HCT116 (cell line): Measurements from ENCODE around the gene MORN4. TPM values are rescaled to one million over a fixed set of nuclear protein-coding genes. Genes with fewer than 3 reads are reported as not detected.
A peak's percentile ranks its signal among the peaks of the same experiment; 100 is the strongest.

Experiments
- ATAC-seq: fragments of 200-7000 bp; cut with Tn5 transposase; 2 replicates; pipeline ENCODE4 v1.9.1; 2020; ENCODE audit warnings: mild to moderate bottlenecking, moderate library complexity
- BruUV-seq: library from RNA; stranded (reverse); fragments of 400-500 nt; replicated peaks from 2 replicates; lab custom pipeline; 2021; lab: Mats Ljungman, UMichigan
- CTCF ChIA-PET: fragments of 300-600 bp; sonication (Branson Sonifier 250); formaldehyde crosslinking; loops from one replicate; lab custom pipeline; 2021; ENCODE audit warnings: antibody characterized with exemption; lab: Charles Lee
- POLR2A ChIA-PET: fragments of 300-600, 350-600 bp; sonication (Branson Sonifier 250); formaldehyde crosslinking; loops from one replicate; lab custom pipeline; 2021; ENCODE audit warnings: antibody characterized with exemption; lab: Charles Lee
- RAD21 ChIA-PET, 2 experiments: fragments of 300-600 bp; sonication (Branson Sonifier 250); formaldehyde crosslinking; loops; one replicate each; lab custom pipeline; 2023; ENCODE audit warnings: low total read pairs in 2 of 2; ENCODE audit not compliant: uncharacterized antibody in 2 of 2, unreplicated experiment in 2 of 2, low non-redundant PET in 1 of 2; lab: Charles Lee
- DNase-seq: peaks from one replicate; pipeline ENCODE4 v3.0.0-alpha.2; 2010; ENCODE audit warnings: low read depth, low spot score
- H2AFZ ChIP-seq: fragments of 200-600 bp; shearing (Covaris generic), sonication (generic); 2 replicates; pipeline ENCODE4 v1.6.1; 2017; ENCODE audit warnings: low read depth, mixed run types, mixed read lengths, antibody characterized with exemption, low read length; ENCODE audit not compliant: poor library complexity, severe bottlenecking
- H3K27ac ChIP-seq: 2 replicates; pipeline ENCODE4 v1.5.1; 2012; ENCODE audit warnings: low read depth, low read length
- H3K27me3 ChIP-seq: fragments of 200-600 bp; sonication (generic); 2 replicates; pipeline ENCODE4 v1.6.1; 2016; ENCODE audit warnings: mixed run types, low read length, mixed read lengths; ENCODE audit not compliant: insufficient read depth
- H3K36me3 ChIP-seq, 2 experiments: fragments of 200-500 bp in 1 of 2; fragments of 200-600 bp in 1 of 2; sonication (Bioruptor generic) in 1 of 2; sonication (generic) in 1 of 2; 2 replicates each; pipeline versions ENCODE4 v1.5.1 to v1.6.1; 2014 to 2016; ENCODE audit warnings: low read length in 2 of 2, inconsistent platforms in 1 of 2, mixed read lengths in 1 of 2, mixed run types in 1 of 2; ENCODE audit not compliant: insufficient read depth in 2 of 2, control insufficient read depth in 1 of 2
- H3K4me1 ChIP-seq, 2 experiments: fragments of 200-600 bp in 1 of 2; sonication (generic) in 1 of 2; 2 replicates each; pipeline versions ENCODE4 v1.5.1 to v1.6.1; 2012 to 2017; ENCODE audit warnings: low read length in 2 of 2, inconsistent platforms in 1 of 2, mild to moderate bottlenecking in 1 of 2, mixed read lengths in 1 of 2, mixed run types in 1 of 2, moderate library complexity in 1 of 2; ENCODE audit not compliant: insufficient read depth in 2 of 2, control insufficient read depth in 1 of 2
- H3K4me2 ChIP-seq: fragments of 200-600 bp; sonication (generic); 2 replicates; pipeline ENCODE4 v1.6.1; 2017; ENCODE audit warnings: mixed run types, low read length, mixed read lengths
- H3K4me3 ChIP-seq, 2 experiments: fragments of 200-600 bp in 1 of 2; sonication (generic) in 1 of 2; replicated peaks in 1 of 2; 2 replicates each; pipeline ENCODE4 v1.5.1; 2011 to 2016; ENCODE audit warnings: low read length in 2 of 2, control low read depth in 1 of 2, low read depth in 1 of 2, mild to moderate bottlenecking in 1 of 2, mixed read lengths in 1 of 2, mixed run types in 1 of 2
- H3K79me2 ChIP-seq: fragments of 200-600 bp; sonication (generic); 2 replicates; pipeline ENCODE4 v1.6.1; 2017; ENCODE audit warnings: mild to moderate bottlenecking, mixed run types, low read length, moderate library complexity, mixed read lengths; ENCODE audit not compliant: insufficient read depth
- H3K9ac ChIP-seq: fragments of 200-600 bp; sonication (generic); 2 replicates; pipeline ENCODE4 v1.6.1; 2016; ENCODE audit warnings: low read length, mixed read lengths
- H3K9me2 ChIP-seq: fragments of 200-600 bp; sonication (generic), shearing (Covaris generic); 2 replicates; pipeline ENCODE4 v1.6.1; 2017; ENCODE audit warnings: mixed run types, mild to moderate bottlenecking, moderate library complexity; ENCODE audit not compliant: insufficient read depth
- H3K9me3 ChIP-seq, 2 experiments: fragments of 200-500 bp in 1 of 2; fragments of 200-600 bp in 1 of 2; sonication (Bioruptor generic) in 1 of 2; sonication (generic) in 1 of 2; 2 replicates each; pipeline ENCODE4 v1.6.1; 2014 to 2017; ENCODE audit warnings: low read length in 2 of 2, mixed read lengths in 2 of 2, inconsistent platforms in 1 of 2, low read depth in 1 of 2, mild to moderate bottlenecking in 1 of 2, mixed run types in 1 of 2, moderate library complexity in 1 of 2; ENCODE audit not compliant: control insufficient read depth in 1 of 2, insufficient read depth in 1 of 2
- H4K20me1 ChIP-seq: fragments of 200-600 bp; sonication (generic), shearing (Covaris generic); 2 replicates; pipeline ENCODE4 v1.6.1; 2017; ENCODE audit warnings: mixed run types, mild to moderate bottlenecking, moderate library complexity; ENCODE audit not compliant: insufficient read depth
- CEBPB ChIP-seq: IDR thresholded peaks from 2 replicates; pipeline ENCODE4 v1.6.1; 2012; ENCODE audit warnings: low read depth
- EZH2phosphoT487 ChIP-seq: fragments of 200-600 bp; IDR thresholded peaks from 2 replicates; pipeline ENCODE4 v1.6.1; 2018; ENCODE audit warnings: antibody characterized with exemption, borderline replicate concordance
- FOSL1 ChIP-seq: IDR thresholded peaks from 2 replicates; pipeline ENCODE4 v1.6.1; 2012; ENCODE audit warnings: low read depth
- POLR2A ChIP-seq: IDR thresholded peaks from 2 replicates; pipeline ENCODE4 v1.7.0; 2011; ENCODE audit warnings: borderline replicate concordance; ENCODE audit not compliant: insufficient read depth, insufficient read length; ENCODE audit errors: extremely low read depth
- SIN3A ChIP-seq: IDR thresholded peaks from 2 replicates; pipeline ENCODE4 v1.6.1; 2012; ENCODE audit warnings: low read depth
- SP1 ChIP-seq: IDR thresholded peaks from 2 replicates; pipeline ENCODE4 v1.6.1; 2012; ENCODE audit warnings: low read depth
- SRF ChIP-seq: IDR thresholded peaks from 2 replicates; pipeline ENCODE4 v1.6.1; 2012; ENCODE audit warnings: low read depth
- TCF7L2 ChIP-seq: IDR thresholded peaks from 2 replicates; pipeline ENCODE4 v1.7.0; 2011; ENCODE audit warnings: borderline replicate concordance, inconsistent platforms; ENCODE audit not compliant: insufficient read depth, insufficient read length; ENCODE audit errors: extremely low read depth
- YY1 ChIP-seq: IDR thresholded peaks from 2 replicates; pipeline ENCODE4 v1.6.1; 2011; ENCODE audit warnings: low read length, low read depth, moderate library complexity, mild to moderate bottlenecking; ENCODE audit not compliant: insufficient replicate concordance; ENCODE audit errors: extremely low read depth
- ZNF274 ChIP-seq: fragments of 200-500 bp; sonication (Bioruptor generic); IDR thresholded peaks from 2 replicates; pipeline ENCODE4 v1.6.1; 2014; ENCODE audit warnings: mild to moderate bottlenecking, low read depth, low read length, inconsistent platforms
- intact Hi-C: fragments of 100-400 bp; cut with micrococcal nuclease; formaldehyde crosslinking; loops from 2 replicates; pipeline ENCODE4 v1.10.0; 2022
- total RNA-seq: library from RNA; stranded (reverse); gene quantifications from one replicate; pipeline ENCODE4 v1.2.1, GENCODE V29; 2021; ENCODE audit not compliant: unreplicated experiment
- TF ChIP-seq, protein P1 (sequence below): IDR thresholded peaks from 2 replicates; pipeline ENCODE4 v1.6.1; 2012; ENCODE audit warnings: low read depth
- TF ChIP-seq, protein P2 (sequence below): IDR thresholded peaks from 2 replicates; pipeline ENCODE4 v1.6.1; 2012

The MORN4 gene
- total RNA-seq, 1 experiment from 2014 or later: 8.0 TPM

DNA sequence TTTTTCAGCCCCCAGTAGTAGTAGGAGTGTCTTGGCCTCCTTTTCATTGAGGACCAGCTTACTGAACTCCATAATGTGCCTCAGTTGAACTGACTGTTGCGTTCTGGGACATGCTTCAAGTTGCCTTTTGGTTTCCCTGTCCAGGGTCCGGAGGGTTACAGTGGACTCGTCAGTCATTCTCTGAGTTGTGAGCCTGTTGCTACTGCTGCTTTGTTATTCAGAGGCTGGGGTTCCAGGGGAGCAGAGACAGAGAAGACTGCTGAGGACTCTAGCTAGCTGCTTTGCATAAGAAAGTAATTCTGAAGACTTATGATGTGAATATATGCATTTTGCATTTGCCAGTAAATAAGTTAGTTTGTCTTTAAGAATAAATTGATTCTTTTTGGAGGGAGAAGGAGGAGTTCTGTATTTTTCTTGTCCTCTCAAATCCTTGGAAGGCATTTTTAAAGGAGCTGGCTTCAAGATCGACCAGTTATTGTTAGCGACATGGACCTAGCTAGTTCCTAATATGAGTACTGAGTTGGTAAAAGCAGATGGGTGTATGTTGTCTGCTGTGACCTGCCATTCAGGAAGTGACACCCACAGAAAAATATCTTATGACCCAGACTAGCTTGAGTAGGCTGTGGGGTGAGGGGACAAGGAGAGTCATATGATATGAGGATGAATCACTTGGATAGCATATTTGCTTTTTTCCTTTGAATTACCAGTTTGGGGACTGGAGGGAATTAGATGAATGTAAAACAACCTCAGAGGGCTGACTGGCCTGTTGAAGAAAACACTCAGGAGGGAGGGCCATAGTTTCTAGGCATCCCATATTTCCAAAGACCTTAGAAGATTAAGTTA, 15.5 kb upstream of the MORN4 start (continued):
- TF ChIP-seq, protein P1, sequence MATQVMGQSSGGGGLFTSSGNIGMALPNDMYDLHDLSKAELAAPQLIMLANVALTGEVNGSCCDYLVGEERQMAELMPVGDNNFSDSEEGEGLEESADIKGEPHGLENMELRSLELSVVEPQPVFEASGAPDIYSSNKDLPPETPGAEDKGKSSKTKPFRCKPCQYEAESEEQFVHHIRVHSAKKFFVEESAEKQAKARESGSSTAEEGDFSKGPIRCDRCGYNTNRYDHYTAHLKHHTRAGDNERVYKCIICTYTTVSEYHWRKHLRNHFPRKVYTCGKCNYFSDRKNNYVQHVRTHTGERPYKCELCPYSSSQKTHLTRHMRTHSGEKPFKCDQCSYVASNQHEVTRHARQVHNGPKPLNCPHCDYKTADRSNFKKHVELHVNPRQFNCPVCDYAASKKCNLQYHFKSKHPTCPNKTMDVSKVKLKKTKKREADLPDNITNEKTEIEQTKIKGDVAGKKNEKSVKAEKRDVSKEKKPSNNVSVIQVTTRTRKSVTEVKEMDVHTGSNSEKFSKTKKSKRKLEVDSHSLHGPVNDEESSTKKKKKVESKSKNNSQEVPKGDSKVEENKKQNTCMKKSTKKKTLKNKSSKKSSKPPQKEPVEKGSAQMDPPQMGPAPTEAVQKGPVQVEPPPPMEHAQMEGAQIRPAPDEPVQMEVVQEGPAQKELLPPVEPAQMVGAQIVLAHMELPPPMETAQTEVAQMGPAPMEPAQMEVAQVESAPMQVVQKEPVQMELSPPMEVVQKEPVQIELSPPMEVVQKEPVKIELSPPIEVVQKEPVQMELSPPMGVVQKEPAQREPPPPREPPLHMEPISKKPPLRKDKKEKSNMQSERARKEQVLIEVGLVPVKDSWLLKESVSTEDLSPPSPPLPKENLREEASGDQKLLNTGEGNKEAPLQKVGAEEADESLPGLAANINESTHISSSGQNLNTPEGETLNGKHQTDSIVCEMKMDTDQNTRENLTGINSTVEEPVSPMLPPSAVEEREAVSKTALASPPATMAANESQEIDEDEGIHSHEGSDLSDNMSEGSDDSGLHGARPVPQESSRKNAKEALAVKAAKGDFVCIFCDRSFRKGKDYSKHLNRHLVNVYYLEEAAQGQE: no peak
- TF ChIP-seq, protein P2, sequence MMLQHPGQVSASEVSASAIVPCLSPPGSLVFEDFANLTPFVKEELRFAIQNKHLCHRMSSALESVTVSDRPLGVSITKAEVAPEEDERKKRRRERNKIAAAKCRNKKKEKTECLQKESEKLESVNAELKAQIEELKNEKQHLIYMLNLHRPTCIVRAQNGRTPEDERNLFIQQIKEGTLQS: no peak
- TF ChIP-seq EZH2phosphoT487: no peak
- no peak for TF ChIP-seq ZNF274
- peak; percentile 82 for TF ChIP-seq SIN3A
- TF ChIP-seq SRF: peak; percentile 71
- no peak for TF ChIP-seq POLR2A
- TF ChIP-seq TCF7L2: no peak

DNA sequence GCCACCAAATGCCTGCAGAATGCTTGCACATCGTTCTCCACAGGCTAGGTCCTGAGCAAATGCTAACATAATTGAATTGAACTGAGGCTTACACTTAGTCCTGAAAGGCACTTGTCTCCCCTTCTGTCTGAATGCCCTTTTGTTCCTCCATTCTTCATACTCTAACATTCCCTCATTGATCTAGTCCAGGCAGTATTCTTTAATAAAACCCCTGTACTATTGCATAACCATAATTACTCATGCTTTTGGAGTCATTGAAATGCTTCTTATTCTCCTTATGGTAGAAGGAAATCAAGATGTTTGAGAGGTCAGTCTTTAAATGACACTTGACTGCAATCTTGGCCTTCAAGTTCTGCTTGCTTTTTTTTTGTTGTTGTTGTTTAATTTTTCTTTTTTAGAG, 14.3 kb upstream of the MORN4 start:
- no TSS peak for BruUV-seq
- H3K9ac ChIP-seq: peak overlapping the region; percentile 20; the same call in 1 of the 2 replicates
- H3K4me3 ChIP-seq: no peak overlapping the region
- ChIA-PET POLR2A (interaction anchor here (1.2 kb wide), 1 partner anchor 40 kb away, joined by 3 read pairs; the partner anchor contains the start of gene AVPI1), RAD21 (no interaction called here), CTCF (no interaction called here)
- no peaks in the 10 kb centered on the region for H3K27me3 ChIP-seq
- H3K4me2 ChIP-seq: peak overlapping the region; percentile 37
- intact Hi-C loops: no loop called here
- no peak for DNase-seq
- no peak for ATAC-seq
- peaks cover 6 to 31% of the 10 kb centered on the region in 2 experiments; a peak in 2 of 4 replicates for H3K36me3 ChIP-seq
- H3K4me1 ChIP-seq: peaks cover 46 to 58% of the 10 kb centered on the region in 2 experiments
- H4K20me1 ChIP-seq: no peaks in the 10 kb centered on the region
- H2AFZ ChIP-seq: no peak overlapping the region
- H3K27ac ChIP-seq: peak overlapping the region; percentile 3; the same call in 1 of the 2 replicates
- H3K79me2 ChIP-seq: peaks cover 51% of the 10 kb centered on the region
- H3K9me3 ChIP-seq: no peaks in the 10 kb centered on the region
- H3K9me2 ChIP-seq: no peaks in the 10 kb centered on the region
- TF ChIP-seq SP1 (peak; percentile 22; the same call in 1 of the 2 replicates), CEBPB (peak; percentile 89), YY1 (no peak), FOSL1 (0 out of 2 replicates have a peak, but pooled peaks have one; percentile 7), SRF (no peak)
